Inferior parietal cortex (tissue), 1 donor: ENCODE measurements around the gene FOLR3.
"Not testable (repeated sequence)": the region's sequence is repeated elsewhere in the genome, so short reads cannot be mapped to it uniquely, and the experiment has no call there.

Source experiments
- DNase-seq: peaks from one replicate; pipeline ENCODE4 v3.0.0-alpha.2; 2016; ENCODE audit errors: extremely low spot score

FOLR3 gene

GRCh38 chr11:72123117-72123653, 12.3 kb upstream of the FOLR3 start:
- no peak for DNase-seq

GRCh38 chr11:72124046-72124445, 11.5 kb upstream of the FOLR3 start:
- DNase-seq, result no peak

DNA sequence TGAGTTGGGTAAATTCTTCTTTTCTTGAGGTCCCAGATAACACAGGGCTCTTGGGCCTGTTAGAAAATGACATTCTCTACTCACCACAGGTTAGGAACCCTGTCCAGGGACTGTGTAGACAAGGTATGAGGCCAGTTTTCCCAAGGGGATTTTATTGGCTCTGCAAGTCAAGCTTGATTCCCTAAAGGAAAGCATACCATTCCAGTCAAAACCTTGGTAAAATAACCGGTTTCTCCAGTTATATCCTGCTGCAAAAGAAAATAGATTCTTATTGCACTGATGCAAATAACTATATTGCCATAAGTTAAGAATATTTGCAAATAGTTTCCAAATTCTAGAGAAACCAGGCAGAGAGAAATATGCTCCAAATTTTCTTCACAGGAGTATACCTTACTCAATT, 9.6 kb upstream of the FOLR3 start:
- DNase-seq, result no peak

GRCh38 chr11:72127923-72128322, 7.6 kb upstream of the FOLR3 start:
- no peak for DNase-seq

DNA sequence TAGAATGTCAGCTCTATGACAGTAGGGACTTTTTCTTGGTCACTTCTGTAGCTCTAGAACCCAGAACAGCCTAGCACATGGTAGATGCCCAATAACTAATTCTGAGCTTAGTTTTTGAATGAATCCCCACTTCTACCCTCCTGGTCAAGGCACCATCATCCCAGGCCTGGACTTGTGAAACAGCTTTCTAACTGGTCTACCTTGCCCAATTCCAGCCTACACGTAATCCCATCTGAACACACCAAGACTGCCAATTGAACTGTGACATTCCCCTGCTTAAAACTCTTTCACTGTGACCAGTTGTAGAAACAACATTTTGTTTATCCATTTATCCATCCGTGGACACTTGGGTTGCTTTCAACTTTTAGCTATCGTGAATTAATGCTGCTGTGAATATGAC, 6.1 kb upstream of the FOLR3 start:
- DNase-seq, result no peak

DNA sequence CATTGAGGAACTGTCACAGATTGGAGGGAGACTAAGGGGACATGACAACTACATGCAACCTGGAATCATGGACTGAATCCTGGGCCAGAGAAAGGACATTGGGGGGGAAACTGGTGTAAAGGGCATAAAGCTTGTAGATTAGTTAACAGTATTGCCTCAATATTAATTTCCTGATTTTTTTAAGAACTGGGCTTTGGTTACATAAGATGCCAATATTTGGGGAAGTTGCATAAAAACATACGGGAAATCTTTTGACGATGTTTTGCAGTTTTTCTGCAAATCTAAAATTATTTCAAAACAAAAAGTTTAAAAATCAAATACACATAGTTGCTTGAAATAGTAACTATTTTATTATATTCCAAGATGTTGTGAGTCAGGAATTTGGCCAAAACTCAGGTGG, 2.9 kb upstream of the FOLR3 start:
- no peak for DNase-seq

GRCh38 chr11:72135891-72136683, 562 bp downstream of the FOLR3 start:
- no peak for DNase-seq

- no peak for DNase-seq
Observed at GRCh38 chr11:72136684-72137262, 1.2 kb downstream of the FOLR3 start.

- DNase-seq, result no peak
Observed at GRCh38 chr11:72138821-72139390, 3.4 kb downstream of the FOLR3 start.

GRCh38 chr11:72139500-72139899, 4.0 kb downstream of the FOLR3 start:
- no peak for DNase-seq

DNA sequence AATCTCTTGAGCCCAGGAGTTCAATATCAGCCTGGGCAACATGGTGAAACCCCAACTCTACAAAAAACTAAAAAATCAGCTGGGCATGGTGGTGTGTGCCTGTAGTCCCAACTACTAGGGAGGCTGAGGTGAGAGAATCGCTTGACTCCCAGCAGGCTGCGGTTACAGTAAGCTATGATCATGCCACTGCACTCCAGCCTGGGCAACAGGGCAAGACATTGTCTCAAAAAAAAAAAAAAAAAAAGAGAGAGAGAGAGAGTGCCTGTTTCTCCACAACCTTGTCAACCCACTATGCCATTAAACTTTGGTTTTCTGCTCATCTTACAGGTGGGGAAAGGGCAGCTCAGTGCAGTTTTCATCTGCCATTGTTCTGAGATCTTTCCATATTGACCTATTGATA, 5.1 kb downstream of the FOLR3 start:
- no peak for DNase-seq

DNA sequence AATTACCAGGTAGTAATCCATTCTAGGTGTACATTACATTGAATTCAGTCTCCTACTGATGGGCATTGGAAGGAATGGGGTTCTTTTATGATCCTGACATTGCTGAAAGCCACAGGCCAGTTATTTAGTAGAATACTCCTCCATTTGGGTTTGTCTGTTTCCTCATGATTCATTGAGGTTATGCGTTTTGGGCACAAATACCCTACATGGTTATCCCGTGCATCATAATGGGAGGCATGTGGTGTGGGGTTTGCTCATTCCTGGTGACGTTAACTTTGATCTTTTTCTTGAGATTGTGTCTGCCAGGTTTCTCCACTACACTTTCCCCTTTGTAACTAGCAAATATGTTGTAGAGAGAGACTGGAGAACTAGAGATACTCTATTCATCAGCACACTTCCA, 5.5 kb downstream of the FOLR3 start:
- no peak for DNase-seq

GRCh38 chr11:72142086-72142485, 6.6 kb downstream of the FOLR3 start:
- DNase-seq, result not testable (repeated sequence)

DNA sequence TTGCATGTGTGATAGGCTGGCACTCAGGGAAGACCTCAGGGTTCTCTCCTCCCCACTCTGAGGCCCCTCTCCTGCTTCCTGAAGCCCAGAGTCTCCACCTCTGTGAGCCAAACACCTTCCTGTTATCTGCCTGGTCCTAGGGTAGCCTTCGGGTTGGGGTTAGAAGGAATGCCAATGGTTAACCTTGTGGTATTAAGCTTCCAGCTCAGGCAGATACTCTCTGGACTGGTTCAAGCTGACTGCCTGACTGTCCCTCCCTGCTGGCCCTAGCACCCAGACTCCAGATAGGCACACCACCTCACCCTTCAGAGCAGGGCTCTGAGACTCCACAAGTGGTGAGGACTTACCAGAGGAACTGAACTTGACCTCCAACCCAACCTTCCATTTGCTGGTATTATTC, 7.0 kb downstream of the FOLR3 start:
- DNase-seq, result not testable (repeated sequence)

- DNase-seq, result no peak
Observed at GRCh38 chr11:72144807-72145565, 9.5 kb downstream of the FOLR3 start.

DNA sequence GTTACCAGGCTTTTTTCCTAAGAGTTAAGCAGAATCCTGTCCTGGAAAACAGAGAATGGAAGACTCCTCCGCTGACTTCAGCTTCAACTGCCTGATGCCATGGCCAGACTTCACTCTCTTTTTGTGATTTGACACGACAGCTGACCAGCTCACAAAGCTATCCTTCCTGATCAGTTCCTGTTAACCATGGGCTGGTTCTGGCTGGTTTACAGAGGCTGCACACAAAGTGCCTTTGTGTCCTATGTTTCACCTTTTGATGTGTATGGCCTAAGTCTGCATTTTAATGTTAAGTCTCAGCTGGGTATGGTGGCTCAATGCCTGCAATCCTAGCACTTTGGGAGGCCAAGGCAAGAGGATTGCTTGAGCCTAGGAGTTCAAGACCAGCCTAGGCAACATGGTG, 11.1 kb downstream of the FOLR3 start:
- no peak for DNase-seq

DNA sequence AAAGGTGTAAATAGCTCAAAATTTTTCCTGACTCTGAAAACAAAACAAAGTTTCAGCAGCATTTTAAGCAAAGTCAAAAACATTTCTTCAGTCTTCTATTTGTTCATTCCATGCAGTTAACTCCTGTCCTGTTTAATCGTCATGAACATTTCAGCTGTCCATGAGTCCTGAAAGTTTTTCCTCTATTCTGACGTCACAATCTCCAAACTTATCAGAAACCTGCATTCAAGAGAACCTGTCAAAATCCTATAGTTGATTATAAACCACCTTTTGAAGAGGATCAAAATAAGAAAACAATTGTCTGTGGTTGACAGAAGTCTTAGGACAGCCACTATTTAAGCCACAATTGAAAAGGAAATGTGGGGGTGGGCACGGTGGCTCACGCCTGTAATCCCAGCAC, 15.4 kb downstream of the FOLR3 start:
- DNase-seq, result no peak

- DNase-seq, result not testable (repeated sequence)
Observed at GRCh38 chr11:72153874-72154273, 18.3 kb downstream of the FOLR3 start.

- no peak for DNase-seq
Observed at GRCh38 chr11:72154816-72155215, 19.3 kb downstream of the FOLR3 start.

DNA sequence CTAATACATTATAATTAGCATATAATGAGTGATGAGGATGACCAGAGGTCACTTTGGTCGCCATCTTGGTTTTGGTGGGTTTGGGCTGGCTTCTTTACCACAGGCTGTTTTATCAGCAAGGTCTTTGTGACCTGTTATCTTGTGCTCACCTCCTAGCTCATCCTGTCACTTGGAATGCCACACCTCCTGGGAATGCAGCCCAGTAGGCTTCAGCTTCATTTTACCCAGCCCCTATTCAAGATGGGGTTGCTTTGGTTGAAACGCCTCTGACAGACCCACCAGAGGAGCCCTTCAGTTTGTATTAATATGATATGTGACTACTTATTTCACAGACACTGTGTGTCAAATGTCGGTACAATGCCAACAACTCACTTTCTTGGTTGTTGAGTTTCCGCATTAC, 20.2 kb downstream of the FOLR3 start:
- DNase-seq, result no peak

DNA sequence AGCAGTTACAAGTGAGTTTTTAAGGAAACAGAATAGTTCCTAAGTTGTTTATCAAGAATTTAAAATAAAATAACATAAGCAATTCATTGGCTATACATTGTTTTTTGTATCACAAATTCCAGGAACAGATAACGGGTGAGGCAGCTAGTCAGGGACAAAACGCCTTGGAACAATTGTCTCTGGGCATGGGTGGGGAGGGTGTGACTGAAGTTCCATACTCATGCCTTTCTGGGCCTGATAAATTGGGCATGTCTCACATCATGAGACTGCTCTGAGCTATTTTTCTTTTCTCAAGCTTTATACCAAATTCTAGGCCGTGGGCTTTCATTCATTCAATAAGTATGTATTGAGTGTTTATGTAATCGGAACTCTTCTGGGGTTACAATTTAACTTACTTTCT, 21.6 kb downstream of the FOLR3 start:
- DNase-seq, result no peak

DNA sequence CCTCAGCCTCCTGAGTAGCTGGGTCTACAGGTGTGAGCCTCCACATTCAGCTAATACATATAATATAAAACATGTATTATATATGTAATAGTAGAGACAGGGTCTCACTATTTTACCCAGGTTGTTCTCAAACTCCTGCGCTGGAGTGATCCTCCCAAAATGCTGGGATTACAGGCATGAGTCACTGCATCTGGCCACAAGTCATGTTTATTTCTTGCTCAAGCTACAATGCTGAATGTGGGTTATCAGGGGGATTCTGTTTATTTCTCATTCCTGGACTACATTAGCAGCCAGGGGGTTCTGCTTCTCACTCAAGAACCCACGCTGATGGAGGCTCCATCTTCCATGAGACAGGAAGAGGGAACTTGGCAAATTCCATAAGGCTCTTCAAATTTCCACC, 24.8 kb downstream of the FOLR3 start:
- DNase-seq, result no peak
